Measurements from ENCODE around the gene ARHGAP26. TPM values are rescaled to one million over a fixed set of nuclear protein-coding genes. Genes with fewer than 3 reads are reported as not detected.
"Not testable (repeated sequence)": the region's sequence is repeated elsewhere in the genome, so short reads cannot be mapped to it uniquely, and the experiment has no call there.

The ARHGAP26 gene
- total RNA-seq, 4 donors from 2014 or later: 11.0 to 23.3 (median 14.3) TPM

- WGBS, 2 donors: 86 to 91% methylated on average over 3 of the region's 3 CpGs
These were observed 343.3 kb downstream of the ARHGAP26 start for GRCh38 chr5:143113461-143113860.

GRCh38 chr5:143114481-143114880, 344.3 kb downstream of the ARHGAP26 start:
- intact Hi-C loops (cut with DNase I; ENCODE audit: low total_unique reads): no loop called here
- WGBS, 2 donors: 50% methylated on average over 2 of the region's 2 CpGs
- no peak for DNase-seq (ENCODE audit: low spot score in 2 of 2)
- TF ChIP-seq POLR2A (IDR thresholded peaks at IDR 0.05): no peak
- TF ChIP-seq CTCF (IDR thresholded peaks at IDR 0.05): no peak
- no peak overlapping the region for H3K4me3 ChIP-seq (ENCODE audit: low read depth, poor library complexity, severe bottlenecking)

More at GRCh38 chr5:143113461-143113860, 343.3 kb downstream of the ARHGAP26 start:
- no peak for TF ChIP-seq POLR2A (IDR thresholded peaks at IDR 0.05)
- no peak for TF ChIP-seq CTCF (IDR thresholded peaks at IDR 0.05)
- intact Hi-C loops (cut with DNase I; ENCODE audit: low total_unique reads): no loop called here
- no peak for DNase-seq (ENCODE audit: low spot score in 2 of 2)
- no peak overlapping the region for H3K4me3 ChIP-seq (ENCODE audit: low read depth, poor library complexity, severe bottlenecking)

- no peak for DNase-seq (ENCODE audit: low spot score in 2 of 2)
- intact Hi-C loops (cut with DNase I; ENCODE audit: low total_unique reads): no loop called here
- TF ChIP-seq CTCF (IDR thresholded peaks at IDR 0.05) (no peak), POLR2A (IDR thresholded peaks at IDR 0.05) (no peak)
- 78 to 89% methylated on average over 2 of the region's 2 CpGs for WGBS, 2 donors
- H3K4me3 ChIP-seq (ENCODE audit: low read depth, poor library complexity, severe bottlenecking): no peak overlapping the region
These were observed 345.2 kb downstream of the ARHGAP26 start for GRCh38 chr5:143115381-143115780.

DNA sequence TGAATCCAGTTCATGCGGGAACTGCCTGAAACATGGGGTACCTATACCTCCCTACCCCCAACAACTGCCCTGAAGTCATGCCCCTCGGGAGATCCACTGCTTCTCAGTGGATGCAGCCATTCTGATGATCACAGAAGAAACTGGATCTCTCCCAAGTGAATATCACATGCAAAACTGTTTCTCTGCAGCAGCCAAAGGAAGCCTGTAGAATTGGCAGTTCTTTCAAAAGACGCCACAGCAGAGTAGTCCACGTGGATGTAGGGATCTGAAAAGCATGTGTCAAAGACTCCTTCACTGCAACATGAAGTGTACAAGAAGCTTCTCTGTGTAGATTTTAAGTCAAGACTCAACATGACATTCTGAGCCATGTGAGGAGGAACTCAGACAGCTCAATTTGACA, 346.6 kb downstream of the ARHGAP26 start:
- TF ChIP-seq POLR2A (IDR thresholded peaks at IDR 0.05) (no peak), CTCF (IDR thresholded peaks at IDR 0.05) (no peak)
- 58 to 63% methylated on average over 4 of the region's 4 CpGs for WGBS, 2 donors
- intact Hi-C loops (cut with DNase I; ENCODE audit: low total_unique reads): no loop called here
- H3K4me3 ChIP-seq (ENCODE audit: low read depth, poor library complexity, severe bottlenecking): no peak overlapping the region
- no peak for DNase-seq (ENCODE audit: low spot score in 2 of 2)

DNA sequence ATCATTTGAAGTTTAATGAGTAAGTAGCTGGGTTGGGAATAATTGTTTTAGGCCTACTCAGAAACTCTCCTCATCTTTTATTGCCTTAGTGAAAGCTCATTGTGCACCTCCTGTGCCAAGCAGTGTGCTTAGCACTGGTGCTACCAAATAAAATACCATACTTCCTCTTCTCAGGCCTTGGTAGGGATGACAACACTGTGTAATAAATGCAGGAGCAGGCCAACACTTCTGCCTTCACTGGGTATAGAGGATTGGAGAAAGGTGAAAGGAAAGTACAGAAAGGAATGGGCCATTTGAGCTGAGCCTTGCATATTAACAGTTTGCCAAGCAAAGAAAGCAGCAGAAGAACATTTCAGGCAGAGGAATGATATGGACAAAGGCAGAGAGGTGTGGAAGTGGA, 347.6 kb downstream of the ARHGAP26 start:
- intact Hi-C loops (cut with DNase I; ENCODE audit: low total_unique reads): no loop called here
- TF ChIP-seq POLR2A (IDR thresholded peaks at IDR 0.05): no peak
- TF ChIP-seq CTCF (IDR thresholded peaks at IDR 0.05): no peak
- DNase-seq (ENCODE audit: low spot score in 2 of 2): no peak
- H3K4me3 ChIP-seq (ENCODE audit: low read depth, poor library complexity, severe bottlenecking): no peak overlapping the region

GRCh38 chr5:143118222-143118621, 348.0 kb downstream of the ARHGAP26 start:
- no peak for DNase-seq (ENCODE audit: low spot score in 2 of 2)
- no peak overlapping the region for H3K4me3 ChIP-seq (ENCODE audit: low read depth, poor library complexity, severe bottlenecking)
- intact Hi-C loops (cut with DNase I; ENCODE audit: low total_unique reads): no loop called here
- WGBS, 2 donors: 78 to 81% methylated on average over 3 of the region's 3 CpGs
- TF ChIP-seq CTCF (IDR thresholded peaks at IDR 0.05): no peak
- TF ChIP-seq POLR2A (IDR thresholded peaks at IDR 0.05): no peak

GRCh38 chr5:143118818-143119217, 348.6 kb downstream of the ARHGAP26 start:
- H3K4me3 ChIP-seq (ENCODE audit: low read depth, poor library complexity, severe bottlenecking); DNase-seq (ENCODE audit: low spot score in 2 of 2); intact Hi-C loops (cut with DNase I; ENCODE audit: low total_unique reads): not testable (repeated sequence)
- 93 to 95% methylated on average over 3 of the region's 3 CpGs for WGBS, 2 donors

All from lower leg skin (tissue), 4 donors.